ENCODE data around the gene TTLL3. TPM values are rescaled to one million over a fixed set of nuclear protein-coding genes. Genes with fewer than 3 reads are reported as not detected.

Gene TTLL3, protein sequence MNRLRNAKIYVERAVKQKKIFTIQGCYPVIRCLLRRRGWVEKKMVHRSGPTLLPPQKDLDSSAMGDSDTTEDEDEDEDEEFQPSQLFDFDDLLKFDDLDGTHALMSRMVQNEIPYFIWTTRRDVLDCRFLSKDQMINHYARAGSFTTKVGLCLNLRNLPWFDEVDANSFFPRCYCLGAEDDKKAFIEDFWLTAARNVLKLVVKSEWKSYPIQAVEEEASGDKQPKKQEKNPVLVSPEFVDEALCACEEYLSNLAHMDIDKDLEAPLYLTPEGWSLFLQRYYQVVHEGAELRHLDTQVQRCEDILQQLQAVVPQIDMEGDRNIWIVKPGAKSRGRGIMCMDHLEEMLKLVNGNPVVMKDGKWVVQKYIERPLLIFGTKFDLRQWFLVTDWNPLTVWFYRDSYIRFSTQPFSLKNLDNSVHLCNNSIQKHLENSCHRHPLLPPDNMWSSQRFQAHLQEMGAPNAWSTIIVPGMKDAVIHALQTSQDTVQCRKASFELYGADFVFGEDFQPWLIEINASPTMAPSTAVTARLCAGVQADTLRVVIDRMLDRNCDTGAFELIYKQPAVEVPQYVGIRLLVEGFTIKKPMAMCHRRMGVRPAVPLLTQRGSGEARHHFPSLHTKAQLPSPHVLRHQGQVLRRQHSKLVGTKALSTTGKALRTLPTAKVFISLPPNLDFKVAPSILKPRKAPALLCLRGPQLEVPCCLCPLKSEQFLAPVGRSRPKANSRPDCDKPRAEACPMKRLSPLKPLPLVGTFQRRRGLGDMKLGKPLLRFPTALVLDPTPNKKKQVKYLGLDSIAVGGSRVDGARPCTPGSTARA
- total RNA-seq (2014; rRNA removed; shearing (Covaris generic); ENCODE audit: low replicate concordance) = 79.3 and 84.6 TPM in 2 replicates

DNA sequence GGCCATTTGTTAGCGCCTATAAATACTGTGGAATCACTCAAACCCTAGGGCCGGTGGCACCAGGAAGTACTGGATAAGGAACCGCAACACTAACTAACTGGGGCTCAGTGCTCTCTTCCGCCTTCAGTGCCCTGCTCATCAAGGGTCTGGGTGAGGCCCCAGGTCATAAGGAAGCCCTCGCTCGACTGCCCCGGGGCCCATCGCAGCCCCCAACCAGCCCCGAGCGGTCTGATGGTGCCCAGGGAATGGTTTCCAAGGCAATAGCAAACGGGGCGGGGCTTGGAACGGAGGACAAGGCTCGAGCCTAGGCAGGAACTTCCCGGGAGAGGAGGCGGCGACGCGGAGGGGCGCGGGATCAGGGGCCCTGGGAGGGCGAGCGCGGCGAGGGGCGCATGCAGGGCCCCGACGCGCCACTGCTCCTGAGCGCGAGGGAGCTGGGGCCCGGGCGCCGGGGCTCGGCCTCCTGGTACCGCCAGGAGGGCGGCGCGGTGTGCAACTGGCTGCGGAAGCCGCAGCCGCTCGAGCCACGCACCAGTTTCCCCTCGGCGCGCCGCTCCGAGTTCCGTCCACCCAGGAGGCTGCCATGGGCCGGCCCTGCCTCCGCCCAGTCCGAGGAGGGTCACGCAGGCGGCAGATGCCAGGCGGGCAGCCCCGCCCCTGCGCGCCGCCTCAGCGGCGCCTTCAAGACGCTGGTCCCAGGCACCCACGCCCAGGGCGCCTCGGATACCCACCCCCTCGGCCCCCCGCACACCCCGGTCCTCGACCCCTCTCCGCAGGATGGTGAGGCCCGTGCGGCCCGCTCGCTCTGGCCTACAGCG is at the start of gene TTLL3:
TSS of gene TTLL3 (plus strand) at position 648 of the 818 bp plus-strand sequence. CDS start 400 bp downstream, outside the sequence.
- H3K27ac ChIP-seq (ENCODE audit: low read length) = peak within 1 kb of the TSS; percentile 69
- peak within 1 kb of the TSS; percentile 50 for H3K4me3 ChIP-seq (ENCODE audit: low read length)
- H3K9me3 ChIP-seq (ENCODE audit: low read length) = no peaks in the 10 kb centered on the region
- peak within 1 kb of the TSS; percentile 67 for H3K9ac ChIP-seq (ENCODE audit: low read length)
- H3K27me3 ChIP-seq (ENCODE audit: low read length) = no peaks in the 10 kb centered on the region
- H3K36me3 ChIP-seq (ENCODE audit: insufficient read depth, low read length) = peaks cover 22% of the 10 kb centered on the region; the same call in 1 of the 2 replicates
- H3K4me2 ChIP-seq (ENCODE audit: low read depth, low read length, poor library complexity, severe bottlenecking) = peak within 1 kb of the TSS; percentile 65
- no peaks in the 10 kb centered on the region for H3K9me2 ChIP-seq (replicated peaks; ENCODE audit: insufficient read depth, low read length)
- H4K20me1 ChIP-seq (ENCODE audit: insufficient read depth, low read depth, low read length) = no peaks in the 10 kb centered on the region
- peaks cover 16% of the 10 kb centered on the region for H3K4me1 ChIP-seq (ENCODE audit: low read length)
- peak; percentile 72 for DNase-seq
- H2AFZ ChIP-seq (ENCODE audit: low read length) = 0 out of 2 replicates have a peak within 1 kb of the TSS, but pooled peaks have one; percentile 10
- no peaks in the 10 kb centered on the region for H3K79me2 ChIP-seq (ENCODE audit: low read length)

DNA sequence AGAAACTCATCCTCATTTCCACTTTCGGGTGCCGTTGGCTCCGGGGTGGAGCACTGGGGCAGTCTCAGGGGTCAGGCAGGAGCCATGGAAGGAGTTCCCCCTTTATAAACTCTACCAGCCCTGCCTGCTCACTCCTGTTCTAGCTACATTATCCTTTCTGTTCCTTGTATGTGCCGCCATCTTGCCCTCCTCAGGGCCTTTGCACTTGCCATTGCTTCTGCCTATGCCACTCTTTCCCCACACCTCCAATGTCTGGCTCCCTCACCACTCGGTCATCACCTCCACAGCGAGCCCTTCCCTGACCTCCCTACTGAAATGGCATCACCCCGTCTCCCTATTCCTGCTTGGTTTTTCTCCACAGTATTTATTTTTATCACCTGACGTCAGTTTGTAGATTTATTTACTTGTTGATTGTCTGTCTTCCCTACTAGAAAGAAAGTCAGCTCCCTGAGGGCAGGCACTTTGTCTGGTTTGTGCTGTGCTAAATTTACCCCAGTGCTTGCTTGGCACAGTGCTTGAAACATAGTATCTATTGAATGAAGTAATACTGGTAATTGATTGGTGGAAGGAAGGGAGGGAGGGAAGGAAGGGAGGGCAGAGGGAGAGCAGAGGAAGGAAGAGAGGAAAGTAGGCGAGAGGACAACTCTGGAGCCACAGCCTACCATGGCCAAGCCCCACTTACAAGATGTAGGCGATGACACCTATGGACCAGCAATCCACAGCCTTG is 49.1 kb upstream of the TTLL3 start:
- no peaks in the 10 kb centered on the region for H4K20me1 ChIP-seq (ENCODE audit: insufficient read depth, low read depth, low read length)
- no peaks in the 10 kb centered on the region for H3K9me3 ChIP-seq (ENCODE audit: low read length)
- no peak overlapping the region for H2AFZ ChIP-seq (ENCODE audit: low read length)
- H3K27me3 ChIP-seq (ENCODE audit: low read length) = no peaks in the 10 kb centered on the region
- H3K4me3 ChIP-seq (ENCODE audit: low read length) = no peak overlapping the region
- H3K36me3 ChIP-seq (ENCODE audit: insufficient read depth, low read length) = peaks cover 9% of the 10 kb centered on the region
- H3K9ac ChIP-seq (ENCODE audit: low read length) = no peak overlapping the region
- no peak for DNase-seq
- no peak overlapping the region for H3K27ac ChIP-seq (ENCODE audit: low read length)
- no peaks in the 10 kb centered on the region for H3K79me2 ChIP-seq (ENCODE audit: low read length)
- H3K4me2 ChIP-seq (ENCODE audit: low read depth, low read length, poor library complexity, severe bottlenecking) = no peak overlapping the region
- no peaks in the 10 kb centered on the region for H3K9me2 ChIP-seq (replicated peaks; ENCODE audit: insufficient read depth, low read length)
- peaks cover 9% of the 10 kb centered on the region for H3K4me1 ChIP-seq (ENCODE audit: low read length)

DNA sequence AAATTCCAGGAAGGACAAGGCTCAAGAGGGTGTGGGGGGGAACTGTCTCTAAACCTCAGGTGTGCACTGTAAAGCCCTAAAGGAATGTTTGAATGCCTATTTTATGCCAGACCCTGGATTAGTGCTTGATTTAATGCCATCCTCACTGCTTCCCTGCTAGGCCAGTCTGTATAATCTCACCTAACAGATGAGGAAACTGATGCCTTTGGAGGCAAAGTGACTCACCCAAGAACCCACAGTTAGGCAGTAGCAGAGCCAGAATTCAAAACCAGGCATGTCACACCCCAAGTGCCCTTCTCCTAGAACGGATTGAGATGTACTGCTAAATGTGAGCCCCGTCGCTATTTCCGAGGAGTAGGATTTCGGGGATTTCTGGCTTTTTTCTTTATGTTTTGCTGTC is 48.1 kb upstream of the TTLL3 start:
- Histone ChIP-seq H3K4me1 (ENCODE audit: low read length) (peaks cover 19% of the 10 kb centered on the region), H4K20me1 (ENCODE audit: insufficient read depth, low read depth, low read length) (no peaks in the 10 kb centered on the region), H3K9ac (ENCODE audit: low read length) (no peak overlapping the region), H3K36me3 (ENCODE audit: insufficient read depth, low read length) (peaks cover 9% of the 10 kb centered on the region), H3K27me3 (ENCODE audit: low read length) (no peaks in the 10 kb centered on the region), H2AFZ (ENCODE audit: low read length) (no peak overlapping the region), H3K4me2 (ENCODE audit: low read depth, low read length, poor library complexity, severe bottlenecking) (no peak overlapping the region), H3K79me2 (ENCODE audit: low read length) (no peaks in the 10 kb centered on the region), H3K9me2 (replicated peaks; ENCODE audit: insufficient read depth, low read length) (no peaks in the 10 kb centered on the region), H3K9me3 (ENCODE audit: low read length) (no peaks in the 10 kb centered on the region), H3K4me3 (ENCODE audit: low read length) (no peak overlapping the region), H3K27ac (ENCODE audit: low read length) (no peak overlapping the region)
- no peak for DNase-seq

DNA sequence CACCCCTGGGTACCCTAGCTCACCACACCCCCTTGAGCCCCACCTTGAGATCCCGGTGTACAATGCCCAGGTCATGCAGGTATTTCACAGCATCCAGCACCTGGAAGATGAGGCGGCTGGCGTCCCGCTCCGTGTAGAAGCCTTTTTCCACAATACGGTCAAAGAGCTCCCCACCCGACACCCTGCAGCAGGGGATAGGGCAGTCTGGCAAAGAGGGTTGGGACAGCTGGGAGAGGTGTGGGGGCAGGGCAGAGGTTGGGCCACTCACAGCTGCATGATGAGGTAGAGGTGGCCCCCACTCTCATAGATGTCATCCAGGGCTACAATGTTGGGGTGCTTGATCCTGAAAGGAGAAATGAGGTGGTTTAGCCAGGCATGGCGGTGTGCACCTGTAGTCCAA is 47.2 kb upstream of the TTLL3 start:
- DNase-seq = no peak
- peaks cover 3% of the 10 kb centered on the region; the same call in 1 of the 2 replicates for H3K79me2 ChIP-seq (ENCODE audit: low read length)
- H4K20me1 ChIP-seq (ENCODE audit: insufficient read depth, low read depth, low read length) = no peaks in the 10 kb centered on the region
- no peak overlapping the region for H3K9ac ChIP-seq (ENCODE audit: low read length)
- peaks cover 9% of the 10 kb centered on the region for H3K36me3 ChIP-seq (ENCODE audit: insufficient read depth, low read length)
- H3K9me2 ChIP-seq (replicated peaks; ENCODE audit: insufficient read depth, low read length) = no peaks in the 10 kb centered on the region
- no peak overlapping the region for H2AFZ ChIP-seq (ENCODE audit: low read length)
- no peak overlapping the region for H3K4me3 ChIP-seq (ENCODE audit: low read length)
- no peaks in the 10 kb centered on the region for H3K9me3 ChIP-seq (ENCODE audit: low read length)
- H3K4me2 ChIP-seq (ENCODE audit: low read depth, low read length, poor library complexity, severe bottlenecking) = no peak overlapping the region
- no peaks in the 10 kb centered on the region for H3K27me3 ChIP-seq (ENCODE audit: low read length)
- peaks cover 28% of the 10 kb centered on the region for H3K4me1 ChIP-seq (ENCODE audit: low read length)
- H3K27ac ChIP-seq (ENCODE audit: low read length) = no peak overlapping the region

DNA sequence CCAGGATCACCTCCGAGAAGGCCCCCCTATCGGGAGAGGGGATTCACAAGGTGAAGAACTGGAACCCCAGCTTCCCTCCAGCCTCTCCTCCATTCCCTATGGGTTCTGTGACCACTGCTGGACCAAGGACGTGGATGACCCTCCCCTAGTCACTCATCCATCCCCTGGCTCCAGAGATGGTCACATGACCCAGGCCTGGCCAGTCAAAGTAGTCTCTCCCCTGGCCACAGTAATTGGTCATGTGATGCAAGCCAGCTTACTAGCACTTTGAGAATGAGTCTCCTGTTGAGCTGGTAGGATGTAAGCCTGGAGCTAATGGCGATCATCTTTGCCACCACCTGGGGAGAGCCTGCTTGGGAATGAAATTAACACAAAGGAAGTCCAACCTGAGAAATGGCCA is 44.2 kb upstream of the TTLL3 start:
- Histone ChIP-seq H3K4me2 (ENCODE audit: low read depth, low read length, poor library complexity, severe bottlenecking) (peak overlapping the region; percentile 81), H3K27ac (ENCODE audit: low read length) (peak overlapping the region; percentile 86), H3K27me3 (ENCODE audit: low read length) (no peaks in the 10 kb centered on the region), H3K79me2 (ENCODE audit: low read length) (peaks cover 5% of the 10 kb centered on the region; the same call in 1 of the 2 replicates), H3K9me2 (replicated peaks; ENCODE audit: insufficient read depth, low read length) (no peaks in the 10 kb centered on the region), H2AFZ (ENCODE audit: low read length) (no peak overlapping the region), H3K4me3 (ENCODE audit: low read length) (peak overlapping the region; percentile 84), H3K4me1 (ENCODE audit: low read length) (peaks cover 52% of the 10 kb centered on the region), H3K36me3 (ENCODE audit: insufficient read depth, low read length) (no peaks in the 10 kb centered on the region), H4K20me1 (ENCODE audit: insufficient read depth, low read depth, low read length) (no peaks in the 10 kb centered on the region), H3K9me3 (ENCODE audit: low read length) (no peaks in the 10 kb centered on the region), H3K9ac (ENCODE audit: low read length) (peak overlapping the region; percentile 82)
- no peak for DNase-seq

DNA sequence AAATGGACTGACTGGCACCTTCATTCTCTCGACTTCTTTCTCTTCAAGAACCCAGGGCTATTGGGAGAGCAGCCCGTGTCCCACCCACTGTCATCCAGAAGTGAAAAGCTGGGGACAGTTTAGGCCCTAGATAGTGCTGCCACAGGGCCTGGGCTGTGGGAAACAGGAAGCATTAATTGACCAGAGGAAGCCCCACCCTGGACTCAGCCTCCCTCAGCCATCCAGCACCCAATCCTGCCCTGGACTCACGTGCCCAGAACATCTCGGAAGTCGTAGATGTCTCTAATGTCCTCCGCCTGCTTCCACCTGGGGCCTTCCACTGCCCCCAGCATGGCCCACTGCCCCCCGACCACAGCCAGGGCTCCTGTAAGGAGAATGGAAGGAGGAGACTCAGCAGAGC is 42.6 kb upstream of the TTLL3 start:
- H3K9me2 ChIP-seq (replicated peaks; ENCODE audit: insufficient read depth, low read length) = no peaks in the 10 kb centered on the region
- peaks cover 52% of the 10 kb centered on the region for H3K4me1 ChIP-seq (ENCODE audit: low read length)
- peak overlapping the region; percentile 86 for H3K27ac ChIP-seq (ENCODE audit: low read length)
- H3K9me3 ChIP-seq (ENCODE audit: low read length) = no peaks in the 10 kb centered on the region
- peak overlapping the region; percentile 81 for H3K4me2 ChIP-seq (ENCODE audit: low read depth, low read length, poor library complexity, severe bottlenecking)
- H3K79me2 ChIP-seq (ENCODE audit: low read length) = peaks cover 5% of the 10 kb centered on the region; the same call in 1 of the 2 replicates
- H3K4me3 ChIP-seq (ENCODE audit: low read length) = peak overlapping the region; percentile 84; the same call in 1 of the 2 replicates
- H4K20me1 ChIP-seq (ENCODE audit: insufficient read depth, low read depth, low read length) = no peaks in the 10 kb centered on the region
- H3K36me3 ChIP-seq (ENCODE audit: insufficient read depth, low read length) = no peaks in the 10 kb centered on the region
- DNase-seq = no peak
- no peak overlapping the region for H2AFZ ChIP-seq (ENCODE audit: low read length)
- no peaks in the 10 kb centered on the region for H3K27me3 ChIP-seq (ENCODE audit: low read length)
- H3K9ac ChIP-seq (ENCODE audit: low read length) = peak overlapping the region; percentile 82

DNA sequence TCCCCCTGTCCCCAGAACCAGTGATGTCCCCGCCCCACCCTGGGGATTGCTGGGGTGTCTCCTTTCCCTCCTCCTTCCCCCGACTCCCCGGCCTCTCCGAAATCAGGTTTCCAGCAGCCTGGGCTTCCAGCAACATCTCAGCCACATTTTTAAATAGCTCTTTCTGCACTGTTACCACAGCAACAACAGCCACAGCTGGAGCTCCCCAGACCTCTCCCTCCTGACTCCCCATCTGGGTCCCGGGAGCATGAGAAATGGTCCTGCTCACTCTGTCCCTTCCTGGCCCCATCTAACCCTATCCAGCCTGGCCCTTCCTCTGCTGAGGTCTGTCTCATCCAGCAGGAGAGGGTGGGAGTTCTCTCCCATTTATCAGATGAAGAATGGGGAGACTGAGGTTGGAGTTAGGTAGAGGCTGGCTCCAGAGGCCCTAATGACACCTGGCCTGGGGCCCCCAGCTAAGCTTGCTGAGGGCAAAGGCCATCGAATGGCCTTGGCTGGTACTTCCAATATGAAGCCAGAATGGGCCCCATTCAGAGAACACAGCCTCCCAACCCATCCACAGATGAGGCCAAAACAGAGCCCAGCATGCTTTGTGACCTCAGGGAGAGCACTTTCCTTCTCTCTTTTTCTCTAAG is 41.8 kb upstream of the TTLL3 start:
- Histone ChIP-seq H3K36me3 (ENCODE audit: insufficient read depth, low read length) (no peaks in the 10 kb centered on the region), H3K9me3 (ENCODE audit: low read length) (no peaks in the 10 kb centered on the region), H3K27ac (ENCODE audit: low read length) (peak overlapping the region; percentile 7), H4K20me1 (ENCODE audit: insufficient read depth, low read depth, low read length) (no peaks in the 10 kb centered on the region), H3K9ac (ENCODE audit: low read length) (peak overlapping the region; percentile 82), H3K9me2 (replicated peaks; ENCODE audit: insufficient read depth, low read length) (no peaks in the 10 kb centered on the region), H3K4me2 (ENCODE audit: low read depth, low read length, poor library complexity, severe bottlenecking) (peak overlapping the region; percentile 81), H3K4me1 (ENCODE audit: low read length) (peaks cover 52% of the 10 kb centered on the region), H3K4me3 (ENCODE audit: low read length) (peak overlapping the region; percentile 84), H3K27me3 (ENCODE audit: low read length) (no peaks in the 10 kb centered on the region), H2AFZ (ENCODE audit: low read length) (no peak overlapping the region), H3K79me2 (ENCODE audit: low read length) (peaks cover 5% of the 10 kb centered on the region; the same call in 1 of the 2 replicates)
- DNase-seq = no peak

All from Karpas-422 (cell line).